ENCODE data around the gene TRIM65.

The TRIM65 gene

GRCh38 chr17:75850928-75851692 lies 45.6 kb downstream of the TRIM65 start:
- no peak for DNase-seq

DNA sequence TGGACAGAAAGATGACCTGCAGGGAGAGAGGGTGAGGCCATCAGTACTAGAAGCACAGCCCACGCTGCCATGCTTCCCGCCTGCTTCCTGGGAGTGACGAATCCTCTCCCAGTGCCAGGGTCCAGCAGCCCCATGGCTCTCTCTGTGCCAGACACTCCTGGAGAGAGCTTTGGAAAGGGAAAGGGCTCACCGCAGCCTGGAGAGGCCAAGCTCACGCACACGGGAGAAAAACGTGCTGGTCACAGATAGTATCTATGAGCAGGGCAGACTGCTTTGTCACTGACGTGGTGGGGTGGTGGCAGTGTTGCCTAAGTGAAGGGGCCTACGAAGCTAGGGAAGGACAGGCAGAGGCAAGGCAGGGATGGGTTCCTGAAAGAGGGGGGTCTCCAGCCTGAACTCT lies 47.0 kb downstream of the TRIM65 start:
- peak; percentile 53 for DNase-seq

GRCh38 chr17:75849279-75849646 lies 47.5 kb downstream of the TRIM65 start:
- DNase-seq, result no peak

- DNase-seq, result peak; percentile 93
Observed at GRCh38 chr17:75848523-75849278, 48.0 kb downstream of the TRIM65 start.

DNA sequence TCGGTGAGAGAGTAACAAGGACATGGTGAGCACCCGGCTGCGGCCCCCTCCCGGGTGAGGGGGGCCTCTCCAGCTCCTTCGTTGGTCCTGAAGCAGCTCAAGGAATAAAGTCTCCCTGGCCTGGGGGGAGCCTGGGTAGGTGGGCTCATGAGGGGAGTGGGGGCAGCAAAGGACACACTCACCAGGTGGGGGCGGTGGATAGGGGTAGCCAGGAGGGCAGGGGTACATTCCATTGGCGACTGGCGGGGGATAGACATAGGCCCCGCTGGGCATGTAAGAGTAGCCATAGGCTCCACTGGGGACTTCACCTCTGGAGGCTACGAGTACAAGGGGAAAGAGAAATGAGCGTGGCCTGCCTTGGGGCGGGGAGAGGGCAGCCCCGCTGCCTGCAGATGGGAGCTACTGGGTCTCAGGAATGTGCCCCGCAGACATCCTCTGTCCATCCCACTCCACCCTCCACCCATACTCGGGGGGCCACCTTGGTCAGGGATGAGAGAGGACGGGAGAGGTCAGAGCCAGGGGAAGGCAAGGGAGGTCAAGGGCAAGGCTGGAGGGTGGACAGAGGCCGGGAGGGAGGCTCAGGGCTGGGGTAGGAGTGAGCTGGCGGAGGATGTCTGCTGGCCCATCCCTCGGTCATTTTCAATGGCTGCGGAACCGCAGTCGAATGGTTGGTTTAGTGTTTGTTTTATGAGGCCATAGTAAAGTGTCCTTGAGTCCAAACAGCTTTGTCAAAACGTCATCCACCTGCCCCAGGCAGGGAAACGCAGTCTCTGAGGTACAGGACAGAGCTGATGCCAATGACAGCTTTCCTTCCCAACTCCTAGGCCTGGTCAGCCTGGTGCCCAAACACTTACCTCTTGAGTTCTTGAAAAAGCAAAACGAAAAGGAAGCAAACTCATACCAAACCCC lies 48.9 kb downstream of the TRIM65 start:
- DNase-seq, result no peak

GRCh38 chr17:75846692-75847613 lies 49.8 kb downstream of the TRIM65 start:
- DNase-seq, result no peak

DNA sequence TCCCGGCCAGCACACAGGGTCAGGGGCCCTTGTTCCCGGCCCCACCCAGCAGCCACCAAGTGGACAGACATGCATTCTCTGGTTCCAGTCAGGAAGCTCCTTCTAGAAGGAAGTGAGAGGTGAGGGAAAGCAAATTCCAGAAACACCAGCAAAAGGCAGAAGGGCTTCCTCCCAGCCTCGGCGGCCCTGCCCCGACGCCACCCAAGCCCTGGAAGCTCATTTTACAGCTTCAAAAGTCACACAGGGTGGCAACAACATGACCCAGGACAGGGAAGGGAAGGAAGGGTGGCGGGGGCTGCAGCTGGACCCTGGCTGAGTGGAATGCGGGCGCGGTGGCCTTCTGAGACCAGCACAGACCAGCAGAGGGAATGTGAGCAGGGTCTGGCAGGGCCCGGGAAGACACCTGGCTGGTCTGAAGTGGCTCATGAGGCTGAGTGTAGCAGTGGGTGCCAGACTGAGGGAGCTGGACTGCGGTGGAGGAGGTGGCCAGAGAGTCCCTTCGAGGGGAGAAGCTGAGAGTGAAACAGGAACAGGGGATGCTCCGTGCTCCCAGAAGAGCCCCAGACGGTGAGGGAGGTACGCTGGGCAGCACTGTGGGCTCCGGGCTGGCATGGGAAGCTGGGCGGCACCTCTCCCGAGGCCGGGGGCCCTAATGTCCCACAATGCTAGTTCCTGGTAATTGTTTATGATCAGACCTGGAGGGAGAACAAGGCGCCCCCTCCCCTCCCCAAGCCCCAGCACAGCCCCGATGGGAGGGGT lies 50.6 kb downstream of the TRIM65 start:
- peak; percentile 88 for DNase-seq

GRCh38 chr17:75845058-75845711 lies 51.6 kb downstream of the TRIM65 start:
- DNase-seq, result peak; percentile 96

GRCh38 chr17:75844530-75845057 lies 52.2 kb downstream of the TRIM65 start:
- DNase-seq, result peak; percentile 88

- DNase-seq, result peak; percentile 69
Observed at GRCh38 chr17:75843577-75844529, 52.9 kb downstream of the TRIM65 start, which contains the start of gene UNC13D. TSS of gene UNC13D (minus strand) at chr17:75844404. CDS start at chr17:75844337, 67 bp downstream.

DNA sequence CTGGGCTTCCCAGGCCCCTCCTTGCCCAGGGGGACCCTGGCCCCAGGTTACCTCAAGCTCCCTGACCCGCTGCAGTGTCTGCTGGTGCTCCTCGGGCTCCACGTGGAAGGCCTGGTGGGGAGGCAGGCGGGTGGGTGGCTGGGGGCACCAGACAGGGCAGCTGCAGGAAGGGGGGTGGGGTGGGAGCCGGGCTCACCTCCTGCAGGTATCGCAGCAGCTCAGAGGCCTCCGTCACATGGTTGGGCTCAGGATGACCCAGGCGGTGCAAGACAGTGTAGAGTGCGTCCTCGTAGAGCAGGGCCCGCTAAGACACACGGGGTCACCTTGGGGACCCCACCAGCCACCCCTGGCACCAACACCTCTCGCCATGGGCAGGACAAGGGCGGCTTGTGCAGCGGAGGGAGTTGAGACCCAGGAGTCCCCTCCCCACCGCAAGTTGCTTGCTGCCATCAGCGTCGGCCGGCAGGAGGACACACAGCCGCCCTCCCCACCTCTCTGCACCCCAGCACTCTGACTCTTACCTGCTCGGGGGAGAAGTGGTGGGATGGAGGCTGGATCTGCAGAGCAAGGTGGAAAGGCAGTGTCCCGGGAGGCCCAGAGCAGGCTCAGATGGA lies 53.7 kb downstream of the TRIM65 start:
- DNase-seq, result no peak

- DNase-seq, result no peak
Observed at GRCh38 chr17:75842411-75842810, 54.3 kb downstream of the TRIM65 start.

- DNase-seq, result no peak
Observed at GRCh38 chr17:75840799-75841164, 56.0 kb downstream of the TRIM65 start.

DNA sequence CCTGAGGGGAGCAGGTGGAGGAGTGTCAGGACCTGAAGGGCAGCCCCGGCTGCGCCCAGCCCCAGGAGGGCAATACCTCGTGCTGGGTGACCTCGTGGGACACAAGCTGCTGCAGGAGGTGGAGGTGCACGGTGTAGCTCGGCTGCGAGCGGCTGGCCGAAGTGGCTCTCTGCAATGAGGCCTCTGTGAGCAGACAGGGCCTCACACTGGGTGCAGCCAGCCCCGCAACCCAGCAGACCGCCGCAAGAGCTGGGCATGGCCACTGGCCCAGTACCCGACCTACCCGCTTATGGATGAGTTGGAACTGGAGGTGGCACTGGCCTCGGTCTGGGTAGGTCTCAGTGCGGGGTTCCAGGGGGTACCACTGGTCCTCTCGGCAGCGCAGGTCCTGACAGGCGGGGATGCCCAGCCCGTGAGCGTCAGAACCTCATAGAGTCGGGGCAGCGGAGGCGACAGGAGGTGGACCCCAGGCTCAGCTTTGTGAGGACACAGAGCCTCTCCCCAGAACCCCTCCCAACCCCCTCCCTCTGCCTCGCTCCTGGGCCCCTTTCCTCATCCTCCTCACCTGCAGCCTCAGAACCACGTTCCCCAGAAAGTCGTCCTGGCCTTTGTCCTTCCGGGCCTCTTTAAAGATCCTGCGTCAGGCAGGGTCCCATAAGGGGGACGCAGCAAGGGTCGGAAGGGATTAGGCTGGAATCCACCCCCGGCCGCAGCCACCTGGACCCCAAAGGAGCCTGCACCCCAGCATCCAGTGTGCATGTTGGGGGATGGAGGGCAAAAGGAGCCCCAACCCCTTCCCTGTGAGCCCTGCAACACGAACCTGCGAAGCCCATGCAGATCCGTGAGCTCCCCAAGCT lies 56.6 kb downstream of the TRIM65 start:
- no peak for DNase-seq
